ENCODE data around the gene CYP24A1.
"Not testable (repeated sequence)": the region's sequence is repeated elsewhere in the genome, so short reads cannot be mapped to it uniquely, and the experiment has no call there.

DNA sequence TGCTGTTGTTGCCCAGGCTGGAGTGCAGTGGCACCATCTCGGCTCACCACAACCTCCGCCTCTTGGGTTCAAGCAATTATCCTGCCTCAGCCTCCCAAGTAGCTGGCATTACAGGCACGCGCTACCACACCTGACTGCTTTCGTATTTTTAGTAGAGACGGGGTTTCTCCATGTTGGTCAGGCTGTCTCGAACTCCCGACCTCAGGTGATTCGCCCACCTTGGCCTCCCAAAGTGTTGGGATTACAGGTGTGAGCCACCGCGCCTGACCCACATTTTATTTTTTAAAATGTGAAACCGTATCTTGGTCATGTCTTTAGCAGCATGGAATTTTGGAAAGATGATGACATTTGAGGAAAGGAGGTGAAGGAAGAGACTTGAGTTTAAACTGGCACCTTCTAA lies 47.5 kb downstream of the CYP24A1 start:
- TF ChIP-seq, protein P1, sequence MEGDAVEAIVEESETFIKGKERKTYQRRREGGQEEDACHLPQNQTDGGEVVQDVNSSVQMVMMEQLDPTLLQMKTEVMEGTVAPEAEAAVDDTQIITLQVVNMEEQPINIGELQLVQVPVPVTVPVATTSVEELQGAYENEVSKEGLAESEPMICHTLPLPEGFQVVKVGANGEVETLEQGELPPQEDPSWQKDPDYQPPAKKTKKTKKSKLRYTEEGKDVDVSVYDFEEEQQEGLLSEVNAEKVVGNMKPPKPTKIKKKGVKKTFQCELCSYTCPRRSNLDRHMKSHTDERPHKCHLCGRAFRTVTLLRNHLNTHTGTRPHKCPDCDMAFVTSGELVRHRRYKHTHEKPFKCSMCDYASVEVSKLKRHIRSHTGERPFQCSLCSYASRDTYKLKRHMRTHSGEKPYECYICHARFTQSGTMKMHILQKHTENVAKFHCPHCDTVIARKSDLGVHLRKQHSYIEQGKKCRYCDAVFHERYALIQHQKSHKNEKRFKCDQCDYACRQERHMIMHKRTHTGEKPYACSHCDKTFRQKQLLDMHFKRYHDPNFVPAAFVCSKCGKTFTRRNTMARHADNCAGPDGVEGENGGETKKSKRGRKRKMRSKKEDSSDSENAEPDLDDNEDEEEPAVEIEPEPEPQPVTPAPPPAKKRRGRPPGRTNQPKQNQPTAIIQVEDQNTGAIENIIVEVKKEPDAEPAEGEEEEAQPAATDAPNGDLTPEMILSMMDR (IDR thresholded peaks at IDR 0.05; ENCODE audit: borderline replicate concordance, extremely low read depth, low read length, poor library complexity, severe bottlenecking): not testable (repeated sequence)
- not testable (repeated sequence) for TF ChIP-seq EZH2 (IDR thresholded peaks at IDR 0.05; ENCODE audit: borderline replicate concordance, low read depth, low read length, severe bottlenecking)
